A549 treated with Hydrocortisone at 1 μM for 4 hours (cell line): ENCODE measurements around the gene ZNF536. TPM values are rescaled to one million over a fixed set of nuclear protein-coding genes. Genes with fewer than 3 reads are reported as not detected.

Experiments
- total RNA-seq: library from RNA; stranded (reverse); fragments of 200-300 nt; extraction: Qiagen RNA extraction; gene quantifications from 5 replicates; pipeline ENCODE4 v1.2.3, GENCODE V29; 2022

The ZNF536 gene
- 0.15 TPM in 1 of 5 replicates, not detected in the others for total RNA-seq

DNA sequence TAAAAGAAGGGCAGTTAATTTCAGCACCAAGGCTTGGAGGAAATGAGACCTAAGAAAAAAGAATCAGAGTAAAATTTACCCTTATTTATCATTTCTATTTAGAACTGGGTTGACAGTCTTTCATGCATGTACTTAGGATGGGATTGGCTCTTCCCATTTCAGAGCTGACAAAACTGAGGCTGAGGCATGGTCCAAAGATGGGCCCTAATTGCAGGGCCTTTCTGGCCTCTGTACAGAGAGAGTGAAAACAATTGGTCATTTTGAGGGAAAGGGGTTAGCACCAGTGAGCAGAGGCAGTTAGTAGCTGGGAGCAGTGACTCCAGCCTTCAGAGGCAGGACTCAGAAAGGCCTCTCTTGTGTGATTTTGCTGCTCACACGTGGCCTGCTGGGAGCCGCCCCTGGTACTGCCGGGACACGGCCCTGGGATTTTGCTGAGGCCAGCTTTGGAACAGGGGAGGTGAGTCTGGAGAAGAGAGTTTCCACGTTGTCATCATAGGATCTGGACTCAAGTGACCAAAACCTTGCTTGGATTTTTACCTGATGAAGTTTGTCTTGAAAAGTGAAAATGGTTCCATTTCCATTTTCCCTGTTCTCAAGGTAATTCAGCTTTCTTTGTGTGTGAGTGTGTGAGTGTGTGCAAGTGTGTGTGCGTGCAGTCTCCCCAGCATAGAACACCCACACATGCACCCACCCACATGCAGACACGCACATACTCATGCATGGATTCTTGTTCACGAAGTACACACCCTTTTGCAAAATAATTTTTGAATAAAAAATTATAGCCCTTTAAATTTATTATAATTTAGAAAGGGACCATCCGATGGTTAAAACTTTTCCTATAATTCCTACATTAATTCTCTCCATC, at the start of gene ZNF536:
TSS of gene ZNF536 (plus strand) at position 425 of the 865 bp plus-strand sequence. CDS start 71,179 bp downstream, outside the sequence.

